Measurements from ENCODE around the gene ZNF627.
A peak's percentile ranks its signal among the peaks of the same experiment; 100 is the strongest.
"Not testable (repeated sequence)": the region's sequence is repeated elsewhere in the genome, so short reads cannot be mapped to it uniquely, and the experiment has no call there.

ZNF627 gene

GRCh38 chr19:11633223-11633622 lies 35.9 kb downstream of the ZNF627 start:
- no peak for DNase-seq

DNA sequence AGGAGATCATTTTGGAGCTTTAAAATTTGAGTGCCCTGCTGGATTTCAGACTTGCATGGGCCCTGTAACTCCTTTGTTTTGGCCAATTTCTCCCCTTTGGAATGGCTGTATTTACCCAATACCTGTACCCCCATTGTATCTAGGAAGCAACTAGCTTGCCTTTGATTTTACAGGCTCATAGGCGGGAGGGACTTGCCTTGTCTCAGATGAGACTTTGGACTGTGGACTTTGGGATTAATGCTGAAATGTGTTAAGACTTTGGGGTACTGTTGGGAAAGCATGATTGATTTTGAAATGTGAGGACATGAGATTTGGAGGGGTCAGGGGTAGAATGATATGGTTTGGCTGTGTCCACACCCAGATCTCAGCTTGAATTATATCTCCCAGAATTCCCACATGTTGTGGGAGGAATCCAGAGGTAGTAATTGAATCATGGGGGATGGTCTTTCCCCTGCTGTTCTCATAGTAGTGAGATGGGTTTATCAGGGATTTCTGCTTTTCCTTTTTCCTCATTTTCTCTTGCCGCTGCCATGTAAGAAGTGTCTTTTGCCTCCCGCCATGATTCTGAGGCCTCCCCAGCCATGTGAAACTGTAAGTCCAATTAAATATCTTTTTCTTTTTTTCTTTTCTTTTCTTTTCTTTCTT lies 36.9 kb downstream of the ZNF627 start:
- not testable (repeated sequence) for DNase-seq

- DNase-seq = no peak
These were observed 41.9 kb downstream of the ZNF627 start for GRCh38 chr19:11639245-11639601.

DNA sequence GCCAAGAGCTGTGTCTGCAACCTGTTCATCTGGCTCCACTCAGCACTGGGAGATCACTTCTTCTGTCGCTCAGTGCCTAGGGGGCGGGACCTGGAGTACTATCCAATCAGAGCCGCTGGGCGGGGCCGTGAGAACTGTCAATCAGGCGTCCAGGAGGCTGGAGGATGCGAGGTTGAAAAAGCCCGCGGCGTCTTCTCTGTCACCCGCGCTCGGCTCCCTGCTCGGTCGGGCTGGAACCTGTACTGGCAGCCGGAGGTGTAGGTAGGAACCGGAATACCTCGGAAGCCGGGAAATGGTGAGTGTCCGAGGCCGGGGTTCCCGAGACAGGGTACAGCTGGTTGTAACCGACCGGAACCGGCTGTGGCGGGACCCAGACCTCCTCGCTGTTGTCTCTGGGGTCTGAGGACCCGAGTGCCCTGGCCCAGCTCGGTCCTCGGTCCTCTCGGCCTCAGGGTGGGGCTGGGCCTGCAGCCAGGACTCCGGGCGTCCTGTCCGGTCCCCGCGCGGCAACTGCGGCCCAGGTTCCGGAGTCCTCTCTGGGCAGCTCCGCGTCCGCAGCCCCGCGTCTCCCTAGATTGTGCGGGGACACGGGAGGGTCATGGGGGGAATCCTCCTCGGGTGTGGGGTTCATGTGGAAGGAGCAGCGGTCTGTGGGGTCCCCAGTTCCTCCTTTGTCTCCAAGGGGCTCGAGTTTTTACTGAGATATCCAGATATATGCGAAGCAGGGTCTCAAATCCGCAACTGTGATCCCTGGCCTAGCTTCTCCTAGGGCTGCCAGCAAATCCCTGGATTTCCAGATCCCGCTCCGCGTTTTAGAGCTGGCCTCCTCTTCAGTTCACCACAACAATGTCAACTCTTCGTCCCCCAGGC lies 42.6 kb downstream of the ZNF627 start:
- DNase-seq = peak; percentile 99

- no peak for DNase-seq
These were observed 44.0 kb downstream of the ZNF627 start for GRCh38 chr19:11641244-11641643.

- no peak for DNase-seq
These were observed 45.6 kb downstream of the ZNF627 start for GRCh38 chr19:11642902-11643301.

GRCh38 chr19:11649941-11650340 lies 52.7 kb downstream of the ZNF627 start:
- no peak for DNase-seq

- no peak for DNase-seq
These were observed 53.8 kb downstream of the ZNF627 start for GRCh38 chr19:11651062-11651461.

GRCh38 chr19:11652056-11652455 lies 54.8 kb downstream of the ZNF627 start:
- DNase-seq = no peak

- no peak for DNase-seq
These were observed 55.2 kb downstream of the ZNF627 start for GRCh38 chr19:11652492-11652891.

DNA sequence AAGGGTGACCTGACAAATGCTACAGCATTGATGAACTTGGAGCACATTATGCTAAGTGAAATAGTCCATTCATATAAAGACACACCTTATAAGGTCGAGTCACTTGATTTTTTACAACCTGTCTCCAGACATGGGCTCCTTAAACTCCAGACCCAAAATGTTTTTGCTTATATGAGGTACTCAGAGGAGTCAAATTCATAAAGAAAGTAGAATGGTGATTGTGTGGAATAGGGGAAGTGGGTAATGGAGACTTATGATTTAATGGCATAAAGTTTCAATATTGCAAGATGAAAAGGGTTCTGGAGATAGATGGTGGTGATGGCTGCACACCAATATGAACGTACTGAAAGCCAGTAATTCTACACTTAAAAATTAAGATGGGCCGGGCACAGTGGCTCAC lies 59.3 kb downstream of the ZNF627 start:
- no peak for DNase-seq

GRCh38 chr19:11657307-11657706 lies 60.0 kb downstream of the ZNF627 start:
- no peak for DNase-seq

DNA sequence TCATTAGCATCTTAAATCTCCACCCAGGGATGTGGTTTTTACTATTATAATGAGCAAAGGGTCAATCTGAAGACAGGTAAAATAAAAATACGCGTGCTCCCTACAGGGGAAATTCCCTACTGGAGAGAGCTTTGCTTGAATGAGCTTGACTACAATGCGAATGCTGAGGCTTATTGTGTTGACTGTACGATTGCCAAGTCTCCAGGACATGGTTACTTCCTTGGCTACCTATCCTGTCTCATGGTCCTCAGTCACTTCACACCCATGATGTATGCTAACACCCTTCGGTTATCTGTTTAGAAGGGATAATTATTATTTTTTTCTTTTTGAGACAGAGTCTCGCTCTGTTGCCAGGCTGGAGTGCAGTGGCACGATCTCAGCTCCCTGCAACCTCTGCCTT lies 61.7 kb downstream of the ZNF627 start:
- DNase-seq = no peak

GRCh38 chr19:11659612-11660011 lies 62.3 kb downstream of the ZNF627 start:
- DNase-seq = no peak

DNA sequence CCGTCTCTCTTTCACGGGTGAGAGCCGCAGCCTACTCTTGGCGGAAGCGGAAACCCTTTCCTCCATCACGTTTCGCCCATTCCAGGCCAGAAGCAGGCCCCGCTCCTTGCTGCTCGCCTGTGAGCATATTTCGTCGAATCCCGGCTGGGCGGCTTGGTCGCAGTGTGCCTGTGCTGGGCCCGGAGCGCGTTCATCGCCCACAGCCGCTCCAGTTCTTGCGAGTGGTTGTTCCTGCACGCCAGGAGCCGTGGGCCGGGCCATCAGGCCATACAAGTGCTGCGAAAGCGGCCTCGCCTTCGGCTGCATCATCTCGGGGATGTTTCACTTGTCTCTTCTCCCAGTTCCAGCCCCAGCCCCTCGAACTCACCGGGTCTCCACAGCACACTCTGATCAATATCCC lies 65.0 kb downstream of the ZNF627 start:
- no peak for DNase-seq

GRCh38 chr19:11663181-11663591 lies 65.9 kb downstream of the ZNF627 start:
- no peak for DNase-seq
